ENCODE measurements around the gene TUBG2.
A peak's percentile ranks its signal among the peaks of the same experiment; 100 is the strongest.

DNA sequence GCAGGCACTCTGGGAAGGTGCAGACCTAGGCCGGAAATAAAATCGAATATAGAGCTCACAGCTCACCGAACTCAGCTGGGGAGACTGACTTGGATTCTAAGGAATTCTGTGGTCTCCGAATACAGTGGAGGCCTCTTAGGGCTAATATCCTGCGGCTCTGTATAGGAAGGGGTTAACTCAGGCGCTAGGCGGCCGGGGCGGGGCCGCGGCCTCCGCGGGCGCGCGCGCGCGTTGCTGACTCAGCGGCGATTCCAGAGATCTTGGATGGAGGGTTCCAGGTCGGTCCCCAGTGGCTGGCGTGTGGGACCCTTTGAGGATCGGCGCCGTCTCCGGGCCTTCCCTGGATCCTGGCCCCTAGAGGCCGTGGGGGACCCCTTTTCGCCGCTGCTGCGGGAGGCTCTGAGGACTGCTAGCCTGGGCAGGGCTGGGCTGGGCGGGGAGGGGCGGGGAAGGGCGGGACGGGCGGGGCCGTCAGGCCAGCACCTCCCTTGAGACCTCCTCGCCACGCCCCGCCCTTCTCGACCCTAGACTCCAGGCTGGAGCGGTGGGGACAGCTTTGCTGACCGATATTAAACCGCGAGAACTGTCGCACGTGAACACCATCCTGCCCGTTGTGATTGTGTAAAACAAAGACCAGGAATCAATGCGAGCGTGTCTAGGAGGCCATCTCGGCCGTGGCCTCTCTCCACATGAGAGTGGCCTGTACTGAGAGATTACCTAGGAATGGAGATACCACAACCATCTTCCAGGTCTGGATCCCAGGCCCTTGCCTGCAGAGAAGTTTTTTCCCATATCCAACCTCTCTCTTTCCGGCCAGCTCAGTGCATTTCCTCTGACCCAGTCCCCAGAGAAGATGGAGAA, 19.1 kb downstream of the TUBG2 start:
- no peak for TF ChIP-seq POLR2A (IDR thresholded peaks at IDR 0.05)
- peak; percentile 64 to 82 (median 76) for TF ChIP-seq POLR2AphosphoS5 (IDR thresholded peaks at IDR 0.05)
